Measurements from ENCODE around the gene ELAC2.
A peak's percentile ranks its signal among the peaks of the same experiment; 100 is the strongest.

The ELAC2 gene

GRCh38 chr17:13017655-13018459, at the start of gene ELAC2:
TSS of gene ELAC2 (minus strand) at chr17:13018027. CDS start at chr17:13017947, 80 bp downstream.
- DNase-seq = peak; percentile 95

- DNase-seq = no peak
Observed at GRCh38 chr17:13065032-13065431, 47.2 kb upstream of the ELAC2 start.

DNA sequence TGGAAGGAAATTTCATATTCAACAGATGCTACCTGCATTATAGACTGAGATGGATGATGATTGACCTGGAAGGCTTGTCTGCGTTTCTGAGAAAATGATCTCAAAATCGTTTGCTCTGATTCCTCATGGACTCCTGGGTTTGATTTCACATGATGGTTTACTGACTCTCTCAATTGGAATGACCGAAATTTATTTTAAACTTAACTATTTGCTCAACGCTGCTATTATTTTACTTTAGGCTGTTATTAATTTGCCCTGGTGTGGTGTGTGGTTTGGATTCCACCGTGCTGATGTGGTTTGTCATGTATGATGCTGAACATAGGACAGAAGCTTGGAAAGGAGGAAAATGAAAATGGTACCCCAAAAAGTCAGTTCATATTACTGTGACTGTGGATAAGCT, 37.3 kb upstream of the ELAC2 start:
- no peak for DNase-seq

GRCh38 chr17:13054666-13055065, 36.8 kb upstream of the ELAC2 start:
- no peak for DNase-seq

DNA sequence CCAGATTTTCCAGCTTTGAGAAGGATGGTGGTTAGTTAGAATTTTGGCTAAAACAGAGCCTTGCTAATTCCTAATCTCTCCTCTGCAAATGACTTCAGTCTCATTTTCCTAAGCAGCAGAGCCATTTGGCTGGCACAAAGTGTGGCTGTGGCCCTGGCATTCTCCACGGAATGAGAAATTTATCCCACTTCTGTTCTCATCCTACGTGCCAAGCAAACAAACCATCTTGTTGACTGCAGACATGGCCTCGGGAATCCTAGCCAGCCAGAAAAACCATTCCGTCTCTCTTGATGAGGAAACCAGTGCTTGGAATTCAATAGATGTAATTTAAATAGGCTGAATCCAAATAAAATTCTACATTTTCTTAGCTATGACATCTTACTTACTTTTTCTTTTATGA, 34.1 kb upstream of the ELAC2 start:
- no peak for DNase-seq

- no peak for DNase-seq
Observed at GRCh38 chr17:13047011-13047606, 29.3 kb upstream of the ELAC2 start.

- DNase-seq = no peak
Observed at GRCh38 chr17:13046361-13046760, 28.5 kb upstream of the ELAC2 start.

DNA sequence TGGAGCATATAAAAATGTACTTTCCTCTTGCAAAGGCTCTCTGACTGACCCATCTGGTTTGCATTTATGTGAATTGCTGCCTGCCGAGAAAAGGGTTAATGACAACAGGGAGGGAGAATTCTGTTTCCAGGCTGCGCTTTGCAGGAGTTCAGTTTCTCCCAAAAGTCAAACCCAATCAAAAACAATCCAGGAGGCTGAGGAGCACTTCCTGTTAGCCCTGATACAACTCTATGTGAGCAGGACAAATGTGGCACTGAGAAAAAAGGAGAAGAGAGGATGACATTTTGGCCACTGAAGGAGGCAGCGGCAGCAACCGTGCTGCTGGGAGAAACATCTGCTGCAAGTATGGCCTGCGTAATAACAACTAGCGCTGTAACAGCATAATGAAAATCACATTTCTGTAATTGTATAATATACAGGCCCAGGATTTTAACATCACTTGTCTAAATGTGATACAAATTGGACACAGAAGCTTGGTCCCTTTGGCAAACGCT, 26.8 kb upstream of the ELAC2 start:
- DNase-seq = no peak

GRCh38 chr17:13038931-13039665, 21.3 kb upstream of the ELAC2 start:
- DNase-seq = no peak

DNA sequence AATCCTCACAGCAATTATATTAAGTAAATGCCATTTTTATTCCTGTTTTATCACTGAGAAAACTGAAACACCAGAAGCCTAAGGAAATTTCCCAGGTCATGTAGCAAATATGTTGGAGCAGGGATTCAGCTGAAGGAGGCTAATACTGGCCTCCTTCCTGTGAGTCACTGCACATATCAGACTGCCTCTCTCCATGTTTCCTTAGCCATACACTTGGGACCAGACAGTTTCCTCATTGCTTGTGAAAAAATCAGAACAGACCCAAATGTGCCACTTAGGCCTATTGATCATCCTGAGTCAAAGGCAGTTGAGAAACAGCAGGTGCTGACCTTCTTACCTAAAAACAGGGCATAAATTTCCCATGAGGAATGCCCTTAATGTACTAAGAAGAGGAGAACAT, 18.9 kb upstream of the ELAC2 start:
- no peak for DNase-seq

GRCh38 chr17:13035420-13035819, 17.6 kb upstream of the ELAC2 start:
- no peak for DNase-seq

DNA sequence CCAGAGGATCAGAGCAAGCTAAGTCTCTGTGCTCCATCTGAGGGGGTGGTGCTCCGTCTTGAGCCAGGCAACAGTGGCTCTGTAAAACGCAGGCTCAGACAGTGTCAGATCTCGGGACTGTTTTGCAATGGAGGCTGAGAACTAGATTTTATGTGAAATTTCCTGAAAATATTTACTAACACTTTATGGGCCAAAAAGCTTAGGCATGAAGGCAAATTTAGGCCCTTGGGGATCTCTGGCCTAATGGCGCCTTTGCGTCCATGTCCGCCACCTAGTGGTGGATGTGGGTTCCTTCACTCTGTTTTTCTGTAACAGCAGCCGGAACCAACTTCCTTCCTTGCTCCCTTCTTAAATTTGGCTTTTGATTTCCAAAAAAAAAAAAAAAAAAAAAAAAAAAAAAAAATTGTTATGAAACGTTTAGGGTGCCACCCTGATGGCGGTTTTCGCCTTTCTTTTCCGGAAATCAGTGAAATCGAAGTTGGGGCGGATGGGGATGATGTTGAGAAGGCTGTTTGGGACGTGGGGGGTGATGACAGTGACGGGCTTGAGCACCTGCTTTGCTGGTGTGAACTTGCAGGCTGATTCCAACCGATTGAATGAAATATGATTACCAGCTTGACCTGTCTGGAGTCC, 14.0 kb upstream of the ELAC2 start:
- no peak for DNase-seq

- DNase-seq = no peak
Observed at GRCh38 chr17:13030459-13031300, 12.9 kb upstream of the ELAC2 start.

DNA sequence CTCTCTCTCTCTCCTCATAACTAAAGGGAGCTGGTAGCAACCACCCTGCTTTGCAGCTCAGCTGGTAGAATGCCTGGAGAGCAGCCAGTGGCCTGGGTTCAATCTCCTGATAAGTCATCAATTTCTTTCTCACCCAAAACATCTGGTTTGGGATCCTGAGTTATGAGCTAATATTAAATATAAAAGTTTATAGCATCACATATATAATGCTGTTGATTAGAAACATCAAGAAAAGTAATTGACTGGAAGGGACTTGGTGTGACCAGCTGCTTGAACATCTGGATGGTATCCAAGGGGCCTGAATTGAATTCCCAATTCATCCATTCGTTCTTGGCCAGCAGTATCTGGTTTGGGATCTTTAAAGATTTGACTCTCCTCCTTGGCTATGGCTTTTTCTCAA, 12.2 kb upstream of the ELAC2 start:
- DNase-seq = no peak

DNA sequence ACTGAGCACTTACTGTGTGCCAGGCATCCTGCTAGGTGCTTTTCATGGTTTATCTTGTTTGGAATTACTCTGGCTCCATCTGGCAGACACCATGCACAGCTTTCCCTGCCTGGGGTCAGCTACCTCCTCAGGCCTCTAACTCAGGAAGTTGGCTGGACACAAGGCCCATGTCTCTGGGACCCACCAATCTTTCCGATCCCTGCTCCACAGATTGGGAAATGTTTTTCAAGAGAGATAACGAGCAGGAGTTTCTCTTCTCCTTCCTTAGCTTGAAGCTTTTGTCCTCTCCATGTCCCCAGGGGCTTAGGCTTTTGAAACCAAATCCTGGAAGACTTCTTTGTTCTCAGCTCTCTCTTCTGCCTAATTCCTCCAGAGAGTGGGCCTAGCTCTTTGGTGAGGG, 11.5 kb upstream of the ELAC2 start:
- no peak for DNase-seq

- DNase-seq = no peak
Observed at GRCh38 chr17:13027246-13027645, 9.4 kb upstream of the ELAC2 start.

GRCh38 chr17:13025687-13026086, 7.9 kb upstream of the ELAC2 start:
- DNase-seq = no peak

GRCh38 chr17:13025258-13025627, 7.4 kb upstream of the ELAC2 start:
- DNase-seq = no peak

GRCh38 chr17:13024526-13025257, 6.9 kb upstream of the ELAC2 start:
- no peak for DNase-seq

DNA sequence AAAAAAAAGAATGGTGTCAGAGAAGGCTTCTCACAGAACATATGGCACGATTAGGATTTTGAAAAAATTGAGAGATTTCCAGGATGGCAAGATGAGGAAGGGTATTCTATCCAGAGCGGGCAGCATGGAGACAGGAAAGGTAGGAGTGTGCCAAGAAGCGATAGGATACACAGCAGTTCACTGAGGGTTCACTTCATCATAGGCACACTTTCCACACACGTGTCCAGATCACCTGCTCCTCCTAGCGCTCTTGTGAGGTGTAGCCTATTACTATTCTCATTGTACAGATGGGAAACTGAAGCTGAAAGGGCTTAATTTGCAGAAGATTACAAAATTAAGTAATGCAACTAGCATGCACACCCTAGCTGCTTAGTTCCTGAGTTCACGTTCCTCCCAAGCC, 6.2 kb upstream of the ELAC2 start:
- DNase-seq = no peak

GRCh38 chr17:13016881-13017654, 759 bp downstream of the ELAC2 start:
- DNase-seq = no peak

Measured in NCI-H510A (cell line).